Bronchial epithelial cell (primary cell): ENCODE data around the gene SERTAD1. TPM values are rescaled to one million over a fixed set of nuclear protein-coding genes. Genes with fewer than 3 reads are reported as not detected.
A peak's percentile ranks its signal among the peaks of the same experiment; 100 is the strongest.

Experiments
- DNase-seq: peaks from one replicate; pipeline ENCODE4 v3.0.0-alpha.2; 2010; ENCODE audit warnings: low read depth
- FAIRE-seq: peaks from 2 replicates; lab custom pipeline; 2011; peaks lifted over from hg19 to GRCh38; lab: Jason Lieb, UNC
- H3K27me3 ChIP-seq: 2 replicates; pipeline ENCODE4 v1.5.1; 2011; ENCODE audit warnings: low read length; ENCODE audit not compliant: control insufficient read depth, insufficient read depth
- H3K36me3 ChIP-seq: 2 replicates; pipeline ENCODE4 v1.5.1; 2011; ENCODE audit warnings: low read length; ENCODE audit not compliant: control insufficient read depth, insufficient read depth
- H3K4me3 ChIP-seq: 2 replicates; pipeline ENCODE4 v1.5.1; 2011; ENCODE audit warnings: mild to moderate bottlenecking, low read depth, low read length, control low read depth
- CTCF ChIP-seq: IDR thresholded peaks from 2 replicates; pipeline ENCODE4 v1.5.1; 2011; ENCODE audit warnings: mild to moderate bottlenecking, moderate library complexity, low read length, control low read depth, inconsistent platforms; ENCODE audit not compliant: insufficient read depth, severe bottlenecking
- total RNA-seq: library from RNA; depleted of rRNA; stranded (reverse); fragments of >200 nt; gene quantifications from 2 replicates; pipeline ENCODE4 v1.2.1, GENCODE V29; 2014

Gene SERTAD1
- total RNA-seq, 1 donor from 2014 or later = 41.6 TPM

GRCh38 chr19:40446263-40446784 lies 20.5 kb upstream of the SERTAD1 start:
- TF ChIP-seq CTCF = no peak
- Histone ChIP-seq H3K27me3 (no peaks in the 10 kb centered on the region), H3K36me3 (peaks cover 19% of the 10 kb centered on the region), H3K4me3 (no peak overlapping the region)
- DNase-seq (no peak), FAIRE-seq (no peak)

- FAIRE-seq (peak; percentile 62), DNase-seq (peak; percentile 77)
- no peak overlapping the region for H3K4me3 ChIP-seq
- H3K27me3 ChIP-seq = no peaks in the 10 kb centered on the region
- H3K36me3 ChIP-seq = peaks cover 20% of the 10 kb centered on the region
- TF ChIP-seq CTCF = no peak
Measured at GRCh38 chr19:40445780-40446262, 20.0 kb upstream of the SERTAD1 start.

GRCh38 chr19:40444825-40445312 lies 19.1 kb upstream of the SERTAD1 start:
- no peak for TF ChIP-seq CTCF
- DNase-seq (no peak), FAIRE-seq (no peak)
- Histone ChIP-seq H3K27me3 (no peaks in the 10 kb centered on the region), H3K4me3 (peak overlapping the region; percentile 78), H3K36me3 (peaks cover 20% of the 10 kb centered on the region)

- no peak for FAIRE-seq
- H3K36me3 ChIP-seq = peaks cover 19% of the 10 kb centered on the region
- DNase-seq = peak; percentile 78
- TF ChIP-seq CTCF = no peak
- H3K27me3 ChIP-seq = no peaks in the 10 kb centered on the region
- H3K4me3 ChIP-seq = peak within 1 kb of the TSS; percentile 78
Measured at GRCh38 chr19:40444000-40444824, 18.4 kb upstream of the SERTAD1 start, which contains the start of gene SERTAD3. Gene SERTAD3, minus strand, starts transcription at chr19:40444335. Its CDS starts 2,255 bp downstream, at chr19:40442080.

GRCh38 chr19:40443131-40443999 lies 17.6 kb upstream of the SERTAD1 start:
- peak overlapping the region; percentile 78 for H3K4me3 ChIP-seq
- no peak for FAIRE-seq
- peaks cover 19% of the 10 kb centered on the region for H3K36me3 ChIP-seq
- DNase-seq = peak; percentile 96
- TF ChIP-seq CTCF = no peak
- no peaks in the 10 kb centered on the region for H3K27me3 ChIP-seq
